NCI-H524 treated with DMSO at 0.1 percent for 48 hours (cell line): ENCODE results near the gene SOCS3.

ENCODE experiments used
- DNase-seq: peaks from one replicate; lab custom pipeline; 2025; lab: John Stamatoyannopoulos, UW

The SOCS3 gene

DNA sequence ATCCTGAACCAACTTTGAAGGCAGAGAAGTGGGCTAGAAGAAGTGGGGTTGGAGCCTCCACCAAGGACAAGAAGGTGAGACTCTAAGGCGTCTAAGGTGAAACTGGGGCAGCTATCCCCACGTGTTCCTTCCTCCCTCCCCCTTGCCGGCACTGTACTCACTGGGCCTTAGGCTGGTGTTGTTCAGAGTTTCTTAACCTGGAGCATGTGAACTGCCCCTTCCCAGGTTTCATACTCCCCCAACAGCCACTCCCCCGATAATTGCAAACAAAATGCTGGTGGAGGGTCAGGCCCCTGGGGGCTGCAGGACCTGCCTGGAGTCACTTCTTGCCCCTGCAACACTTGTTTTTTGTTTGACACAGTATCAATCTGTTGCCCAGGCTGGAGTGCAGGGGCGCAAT, 7.3 kb upstream of the SOCS3 start:
- no peak for DNase-seq

DNA sequence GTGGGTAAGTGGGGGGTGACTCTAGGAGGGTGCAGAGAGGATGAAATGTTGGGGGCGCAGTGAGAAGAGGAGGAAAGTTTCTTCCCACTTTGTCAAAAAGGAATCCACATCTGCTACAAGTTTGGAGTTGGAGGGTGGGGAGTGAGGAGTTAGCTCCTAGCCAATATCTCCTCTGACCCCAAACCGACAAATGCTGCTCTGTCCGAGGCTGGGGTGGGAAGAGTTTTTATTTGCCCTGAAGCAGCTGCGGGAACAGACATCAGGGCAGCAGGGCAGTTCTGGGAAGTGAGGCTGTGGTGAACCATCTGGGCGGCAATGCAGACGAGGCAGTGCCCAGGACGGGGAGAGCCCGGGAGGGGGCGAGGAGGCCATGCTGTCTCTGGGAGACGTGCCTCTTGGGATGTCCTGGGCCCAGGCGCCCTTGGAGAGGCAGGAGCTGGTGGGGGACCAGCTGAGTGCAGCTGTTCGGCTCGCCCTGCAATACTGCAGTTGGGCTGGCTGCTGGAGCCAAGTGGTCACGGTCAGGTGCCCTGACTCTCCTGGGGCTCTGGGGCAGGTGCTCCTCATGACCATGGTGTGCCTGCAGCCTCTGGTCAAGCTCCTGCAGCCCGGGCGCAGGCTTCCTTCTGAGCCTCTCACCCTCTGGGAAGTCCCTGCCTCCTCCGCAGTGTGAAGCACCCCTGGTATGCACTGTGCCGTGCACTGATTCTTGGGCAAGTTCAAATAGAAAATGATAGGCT, 6.4 kb upstream of the SOCS3 start:
- no peak for DNase-seq

DNA sequence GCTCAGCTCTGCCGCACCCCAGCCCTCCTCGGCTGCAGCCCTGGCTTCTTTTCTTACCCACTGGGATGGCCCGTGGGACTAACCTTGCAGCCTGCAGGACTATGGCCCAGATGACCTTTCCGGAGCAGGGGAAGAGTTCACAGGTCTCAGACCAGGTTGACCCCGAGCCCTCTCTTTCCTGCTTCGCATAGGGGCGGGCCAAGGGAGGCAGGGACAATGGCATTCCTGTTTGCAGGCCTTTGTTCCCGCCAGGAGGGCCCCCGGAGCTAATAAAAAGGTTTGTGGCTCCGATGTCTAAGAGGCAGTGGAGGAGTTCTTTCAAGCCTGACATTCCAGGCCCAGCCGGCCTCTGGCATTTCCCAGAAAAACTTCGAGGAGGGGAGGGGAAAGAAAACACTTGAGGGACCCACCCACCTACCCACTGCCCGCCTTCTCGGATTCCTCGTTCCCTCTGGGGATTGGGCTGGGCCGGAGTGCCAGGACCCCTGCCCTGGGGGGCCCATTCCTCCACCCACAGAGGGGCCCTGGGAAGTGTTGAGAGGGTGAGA, 5.8 kb upstream of the SOCS3 start:
- no peak for DNase-seq

DNA sequence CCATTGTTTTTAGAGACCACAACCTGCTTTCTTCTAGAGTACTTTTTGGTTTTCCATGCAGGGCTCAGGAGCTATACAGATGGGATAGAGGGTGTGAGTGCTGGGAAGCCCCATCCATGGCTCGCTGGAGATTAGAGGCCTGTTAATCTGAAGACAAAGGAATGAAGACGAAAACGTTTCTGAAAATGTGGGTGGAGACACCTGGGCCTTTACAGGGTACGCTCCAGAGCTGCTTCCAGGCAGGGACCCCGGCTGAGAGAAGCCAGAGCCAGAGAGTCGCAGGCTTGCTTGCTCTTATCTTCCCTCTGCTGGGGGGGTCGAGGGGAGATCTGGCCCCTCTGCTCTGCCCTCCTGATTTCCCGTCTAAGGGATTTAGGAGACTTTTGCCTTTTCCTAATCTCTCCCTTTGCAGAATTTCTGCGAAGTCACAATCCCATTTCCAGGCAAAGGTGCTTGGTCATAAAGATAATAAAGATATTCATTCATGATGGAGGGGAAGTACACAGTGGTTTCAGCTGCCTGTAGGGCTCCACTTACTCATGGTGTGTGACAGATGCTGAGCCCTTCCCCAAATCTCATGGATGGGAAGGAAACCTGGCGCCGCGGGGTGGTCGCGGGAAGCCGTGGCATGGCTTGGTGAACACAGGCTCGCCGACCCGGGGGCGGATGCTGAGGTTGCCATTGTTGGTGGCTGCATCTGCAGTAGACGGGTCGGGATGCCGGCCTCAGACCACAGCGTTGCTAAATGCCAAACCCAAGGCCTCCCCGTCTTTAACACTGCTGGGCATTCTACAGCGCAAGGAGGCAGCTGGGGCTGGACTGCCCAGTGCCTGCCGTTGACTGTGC, 4.8 kb upstream of the SOCS3 start:
- peak; percentile 41 for DNase-seq

DNA sequence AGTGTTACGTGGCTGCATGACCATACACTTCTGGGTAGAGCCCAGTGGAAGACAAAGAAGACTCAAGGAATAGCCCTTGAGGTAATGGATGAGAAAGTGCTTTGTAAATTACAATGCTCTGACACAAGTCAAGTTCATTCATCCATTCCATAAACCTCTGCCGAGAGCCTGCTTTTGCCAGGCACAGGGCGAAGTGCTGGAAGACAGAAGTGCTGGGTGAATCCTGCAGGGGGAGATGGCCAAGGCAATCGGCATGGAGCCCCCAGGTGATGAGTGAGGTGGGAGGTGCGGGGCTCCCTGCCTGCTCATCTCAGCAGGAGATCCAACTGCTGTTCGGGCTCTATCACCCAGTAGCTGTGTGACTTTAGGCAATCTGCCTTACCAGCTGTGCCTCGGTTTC, 2.8 kb upstream of the SOCS3 start:
- no peak for DNase-seq

DNA sequence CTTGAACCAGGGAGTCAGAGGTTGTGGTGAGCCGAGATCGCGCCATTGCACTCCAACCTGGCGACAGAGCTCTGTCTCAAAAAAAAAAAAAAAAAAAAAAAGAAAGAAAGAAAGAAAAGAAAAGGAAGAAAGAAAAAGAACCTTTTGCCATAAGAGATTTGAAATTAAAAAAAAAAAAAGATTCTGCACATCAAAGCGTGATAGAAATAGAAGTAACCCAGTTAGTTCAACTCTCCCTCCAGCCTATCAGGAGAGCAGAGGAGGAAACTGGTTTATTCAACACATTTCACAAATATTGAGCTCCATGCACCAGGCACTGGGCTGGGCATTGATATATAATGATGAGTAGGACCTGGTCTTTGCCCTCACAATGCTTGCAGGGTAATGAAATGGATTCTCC, 2.4 kb upstream of the SOCS3 start:
- DNase-seq: no peak

DNA sequence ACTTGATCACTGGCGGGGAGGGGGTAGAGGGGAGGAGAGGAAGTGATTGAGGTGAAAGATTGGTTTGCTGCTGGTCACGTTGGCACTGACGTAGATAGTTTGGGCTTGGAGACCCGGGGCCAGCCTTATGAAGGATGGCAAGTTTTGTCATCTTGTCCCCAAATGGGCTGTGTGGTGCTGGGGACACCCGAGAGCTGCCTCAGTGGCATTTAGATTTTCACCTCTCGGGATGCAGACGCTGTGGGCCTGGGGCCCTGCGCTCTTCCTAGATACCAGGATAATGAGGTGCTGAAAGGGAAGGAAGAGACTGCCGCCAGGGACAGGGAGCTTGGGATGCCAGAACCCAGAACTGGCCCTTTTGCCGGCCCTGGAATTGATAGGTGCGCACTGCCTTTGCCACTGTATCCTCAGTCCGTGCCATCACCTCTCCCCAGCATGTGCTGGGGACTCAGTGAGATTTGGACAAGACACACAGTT, 1.4 kb upstream of the SOCS3 start:
- DNase-seq: no peak

DNA sequence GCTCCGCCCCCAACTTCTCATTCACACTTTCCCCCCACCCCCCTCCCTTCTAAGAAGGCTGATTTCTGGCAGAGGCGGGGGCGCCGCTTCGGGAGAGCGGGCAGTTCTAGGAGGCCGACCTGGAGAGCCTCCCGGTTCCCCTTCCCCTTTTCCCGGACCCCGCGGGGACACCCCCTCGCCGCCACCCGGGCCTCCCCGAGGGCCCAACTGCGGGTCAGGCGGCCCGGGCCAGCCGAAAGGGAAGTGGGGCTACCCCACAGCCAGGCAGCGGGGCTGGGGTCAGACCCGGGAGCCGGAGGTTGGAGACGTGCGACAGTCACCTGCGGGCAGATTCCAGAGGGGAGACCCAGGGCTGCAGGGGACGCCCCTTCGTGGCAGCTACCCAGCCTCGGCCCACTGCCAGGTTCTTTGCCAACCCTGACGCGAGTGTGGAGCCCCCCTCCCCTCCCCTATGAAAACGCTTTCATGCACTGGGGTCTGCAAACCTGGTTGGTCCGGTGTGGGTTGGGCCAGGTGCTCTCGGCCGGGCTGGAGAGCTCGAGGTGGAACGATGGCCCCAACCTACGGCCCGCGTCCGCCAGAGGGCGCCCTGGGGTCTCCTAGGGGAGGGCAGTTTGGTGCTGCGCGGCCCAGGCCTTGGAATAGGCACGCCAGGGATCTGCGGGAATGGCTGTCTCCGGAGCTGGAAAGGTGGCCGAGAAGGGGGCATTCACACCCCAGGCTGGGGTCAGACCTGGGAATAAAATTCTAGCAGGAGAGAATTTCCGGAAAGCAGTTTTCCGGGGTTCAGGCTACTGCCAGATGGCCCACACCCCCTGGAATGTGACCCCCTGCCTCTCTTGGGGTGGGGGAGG, 721 bp upstream of the SOCS3 start:
- peak; percentile 33 for DNase-seq

DNA sequence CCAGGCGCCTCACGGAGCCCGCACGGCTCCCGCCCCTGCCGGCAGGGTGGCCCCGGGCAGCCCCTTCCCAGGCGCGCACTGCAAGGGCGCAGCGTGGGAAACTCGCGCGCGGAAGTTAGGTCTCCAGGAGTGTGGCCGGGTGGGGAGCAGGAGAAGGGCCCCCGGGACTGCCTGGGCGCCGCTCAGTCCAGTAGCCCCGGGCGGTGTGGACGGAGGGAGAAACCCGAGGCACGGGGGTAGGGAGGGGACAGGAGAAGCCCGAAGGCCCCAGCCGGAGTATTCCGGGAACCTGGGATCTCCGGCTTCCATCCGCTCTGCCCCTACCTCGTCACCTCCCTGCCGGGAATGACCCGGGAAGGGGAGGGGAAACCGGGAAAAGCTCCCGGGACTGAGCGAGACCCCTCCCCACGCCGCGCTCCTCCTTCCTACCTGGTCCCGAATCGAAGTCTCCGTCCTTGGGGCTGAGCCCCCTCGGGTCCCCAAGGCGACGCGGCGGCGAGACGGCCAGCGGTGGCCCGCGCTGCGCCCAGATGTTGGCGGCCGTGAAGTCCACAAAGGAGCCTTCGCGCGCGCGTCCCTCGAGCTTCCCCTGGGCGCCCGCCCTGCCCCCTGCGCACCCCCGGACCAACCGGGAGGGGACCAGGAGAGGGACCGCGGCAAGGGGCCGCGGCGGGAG, 418 bp downstream of the SOCS3 start:
- DNase-seq: no peak

DNA sequence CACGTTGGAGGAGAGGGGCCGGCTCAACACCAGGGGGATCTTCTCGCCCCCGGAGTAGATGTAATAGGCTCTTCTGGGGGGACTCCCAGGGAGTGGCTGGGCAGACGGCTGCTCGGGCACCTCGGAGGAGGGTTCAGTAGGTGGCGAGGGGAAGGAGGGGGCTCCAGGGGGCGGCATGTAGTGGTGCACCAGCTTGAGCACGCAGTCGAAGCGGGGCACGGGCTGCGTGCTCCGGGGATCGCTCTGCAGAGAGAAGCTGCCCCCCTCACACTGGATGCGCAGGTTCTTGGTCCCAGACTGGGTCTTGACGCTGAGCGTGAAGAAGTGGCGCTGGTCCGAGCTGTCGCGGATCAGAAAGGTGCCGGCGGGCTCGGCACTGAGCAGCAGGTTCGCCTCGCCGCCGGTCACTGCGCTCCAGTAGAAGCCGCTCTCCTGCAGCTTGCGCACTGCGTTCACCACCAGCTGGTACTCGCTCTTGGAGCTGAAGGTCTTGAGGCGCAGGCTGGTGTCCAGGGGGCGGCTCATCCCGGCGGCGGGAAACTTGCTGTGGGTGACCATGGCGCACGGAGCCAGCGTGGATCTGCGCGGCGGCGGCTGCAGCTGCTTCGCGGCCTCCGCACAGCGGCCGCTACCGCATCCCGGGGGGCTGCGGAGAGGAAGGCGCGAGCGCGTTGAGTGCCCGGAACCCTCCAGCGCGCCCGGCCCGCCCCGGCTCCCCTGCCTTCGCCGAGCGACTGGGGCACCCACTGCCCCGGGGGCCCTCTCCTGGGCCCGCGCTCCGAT, 1.1 kb downstream of the SOCS3 start:
- DNase-seq: peak; percentile 20

DNA sequence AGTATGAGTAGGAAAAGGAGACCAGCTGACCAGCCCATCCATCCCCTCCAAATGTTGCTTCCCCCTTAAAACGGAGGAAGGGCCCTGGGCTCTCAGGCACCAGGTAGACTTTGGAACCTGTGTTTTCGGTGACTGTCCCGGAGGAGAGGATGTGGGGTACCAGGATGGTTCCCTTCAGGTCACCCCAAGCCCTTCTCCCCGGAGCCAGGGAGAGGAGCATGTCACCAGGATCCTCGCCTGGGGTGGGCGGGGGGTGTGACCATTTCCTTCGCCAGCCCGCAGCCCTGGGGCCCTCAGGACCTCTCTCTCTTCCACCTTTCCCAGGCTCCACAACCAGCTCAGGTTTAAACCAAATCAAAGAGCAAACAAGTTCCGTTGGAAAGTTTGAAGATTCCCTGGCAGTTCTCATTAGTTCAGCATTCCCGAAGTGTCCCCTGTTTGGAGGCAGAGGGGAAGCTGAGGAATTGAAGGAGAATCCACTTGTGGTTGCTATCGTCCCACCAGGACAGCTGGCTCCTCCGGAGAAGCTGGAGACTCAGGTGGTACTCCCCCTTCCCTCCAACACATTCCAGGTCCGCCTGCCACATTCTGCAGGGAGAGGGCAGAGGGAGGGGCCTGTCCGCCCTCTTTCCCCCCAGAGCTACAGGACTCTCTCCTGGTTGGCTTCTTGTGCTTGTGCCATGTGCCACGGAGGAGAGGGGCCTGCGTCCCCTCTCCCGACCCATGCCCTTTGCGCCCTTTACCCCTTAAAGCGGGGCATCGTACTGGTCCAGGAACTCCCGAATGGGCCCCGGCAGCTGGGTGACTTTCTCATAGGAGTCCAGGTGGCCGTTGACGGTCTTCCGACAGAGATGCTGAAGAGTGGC, 2.0 kb downstream of the SOCS3 start:
- no peak for DNase-seq

DNA sequence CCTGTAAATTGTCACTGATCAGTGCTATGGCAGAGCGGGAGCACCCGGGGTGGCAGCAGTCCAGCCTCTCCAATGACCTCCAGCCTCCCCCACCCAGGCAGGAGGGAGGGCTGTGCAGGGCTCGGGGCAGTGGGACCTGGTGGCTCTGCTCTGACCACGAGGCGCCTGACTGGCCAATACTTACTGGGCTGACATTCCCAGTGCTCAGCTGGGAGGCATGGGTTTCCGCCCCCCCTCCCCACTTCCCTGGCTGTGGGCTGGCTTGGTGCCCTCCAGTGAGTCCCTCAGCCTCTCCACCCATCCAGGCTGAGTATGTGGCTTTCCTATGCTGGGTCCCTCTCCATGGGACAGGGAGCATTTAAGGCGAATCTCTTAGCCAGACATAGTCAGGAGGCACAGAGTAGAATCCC, 2.7 kb downstream of the SOCS3 start:
- no peak for DNase-seq

DNA sequence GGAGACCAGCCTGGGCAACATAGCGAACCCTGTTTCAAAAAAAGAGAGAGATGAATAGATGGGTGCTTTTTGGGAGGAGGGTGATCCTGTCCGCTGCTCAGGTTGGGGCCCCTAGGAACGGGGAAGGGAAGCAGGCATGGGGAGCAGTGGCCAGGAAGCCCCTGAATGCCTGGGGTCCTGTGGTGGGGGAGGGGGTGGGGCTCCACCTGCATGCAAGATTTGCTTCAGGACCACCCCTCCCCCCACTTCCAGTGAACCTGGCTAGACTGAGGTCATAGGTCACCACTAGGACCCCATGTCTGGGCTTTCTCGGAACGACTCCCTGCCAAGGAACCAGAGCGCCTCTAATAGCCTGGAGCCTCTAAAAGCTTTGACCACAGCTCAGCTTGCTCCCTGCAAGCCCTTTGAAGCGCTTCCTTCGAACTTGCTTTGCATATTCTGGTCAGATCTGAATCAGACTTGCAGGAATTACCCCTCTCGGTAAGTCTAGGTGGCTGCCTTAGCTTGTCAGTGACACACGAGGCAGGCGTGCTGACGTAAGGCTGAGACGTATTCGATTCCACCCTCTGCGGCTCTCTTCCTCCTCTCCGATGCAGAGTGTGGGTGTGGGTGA, 3.7 kb downstream of the SOCS3 start:
- DNase-seq: no peak

DNA sequence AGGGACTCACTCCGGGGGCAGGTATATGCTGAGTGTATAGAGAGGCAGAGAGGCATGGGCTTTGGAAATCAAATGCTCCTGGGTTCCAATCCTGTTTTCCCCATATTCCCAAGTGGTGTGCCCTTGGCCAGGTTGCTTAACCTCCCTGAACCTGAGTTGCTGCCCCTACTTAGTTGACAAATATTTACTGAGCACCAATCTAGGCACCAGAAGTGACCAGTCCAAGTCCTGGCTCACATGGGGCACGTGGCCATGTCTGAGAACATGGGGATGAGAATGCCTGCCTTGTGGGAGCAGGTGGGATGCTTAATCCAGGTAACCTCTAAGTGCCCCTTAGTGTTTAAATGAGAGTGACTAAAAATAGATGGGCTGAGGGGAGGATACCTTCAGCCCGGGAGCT, 4.2 kb downstream of the SOCS3 start:
- no peak for DNase-seq

DNA sequence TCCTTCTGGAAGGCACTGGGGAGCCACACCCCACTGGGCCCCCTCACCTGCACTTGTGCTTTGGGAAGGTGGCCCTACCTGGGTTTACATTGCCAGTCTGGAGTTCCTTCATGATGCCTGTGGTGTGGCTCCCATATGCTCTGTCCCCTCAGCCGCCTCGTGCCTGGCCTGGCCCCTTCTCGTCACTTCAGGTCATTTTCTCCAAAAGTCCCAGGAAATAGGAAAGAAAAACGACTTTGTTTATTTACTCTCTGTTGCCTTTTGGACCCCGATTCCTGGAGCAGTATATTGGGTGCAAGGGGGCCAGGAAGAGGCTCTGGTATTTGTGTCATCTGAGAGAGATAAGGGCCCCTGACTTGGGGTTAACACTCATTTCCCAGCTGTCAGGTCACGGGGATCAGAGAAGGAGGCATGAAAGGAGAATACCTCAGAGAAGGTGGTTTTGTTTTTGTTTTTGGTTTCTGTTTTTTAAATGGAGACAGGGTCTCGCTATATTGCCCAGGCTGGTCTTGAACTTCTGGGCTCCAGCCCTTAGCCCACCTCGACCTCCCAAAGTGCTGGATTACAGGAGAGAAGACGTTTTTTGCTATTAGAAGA, 4.7 kb downstream of the SOCS3 start:
- DNase-seq: no peak

DNA sequence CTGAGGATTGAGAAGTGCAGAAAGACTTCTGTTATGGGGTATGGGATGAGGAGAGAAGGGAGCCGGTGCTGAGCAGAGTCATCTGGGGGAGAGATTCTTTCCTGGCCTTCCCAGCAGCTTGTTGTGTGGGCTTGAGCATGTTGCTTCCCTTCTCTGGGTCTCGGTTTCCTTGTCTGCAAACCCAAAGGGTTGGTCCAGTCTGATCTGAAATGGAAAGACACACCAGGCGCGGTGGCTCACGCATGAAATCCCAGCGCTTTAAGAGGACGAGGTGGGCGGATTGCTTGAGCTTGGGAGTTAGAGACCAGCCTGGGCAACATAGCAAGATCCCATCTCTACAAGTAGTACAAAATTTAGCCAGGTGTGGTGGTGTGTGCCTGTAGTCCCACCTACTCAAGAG, 6.0 kb downstream of the SOCS3 start:
- DNase-seq: no peak

DNA sequence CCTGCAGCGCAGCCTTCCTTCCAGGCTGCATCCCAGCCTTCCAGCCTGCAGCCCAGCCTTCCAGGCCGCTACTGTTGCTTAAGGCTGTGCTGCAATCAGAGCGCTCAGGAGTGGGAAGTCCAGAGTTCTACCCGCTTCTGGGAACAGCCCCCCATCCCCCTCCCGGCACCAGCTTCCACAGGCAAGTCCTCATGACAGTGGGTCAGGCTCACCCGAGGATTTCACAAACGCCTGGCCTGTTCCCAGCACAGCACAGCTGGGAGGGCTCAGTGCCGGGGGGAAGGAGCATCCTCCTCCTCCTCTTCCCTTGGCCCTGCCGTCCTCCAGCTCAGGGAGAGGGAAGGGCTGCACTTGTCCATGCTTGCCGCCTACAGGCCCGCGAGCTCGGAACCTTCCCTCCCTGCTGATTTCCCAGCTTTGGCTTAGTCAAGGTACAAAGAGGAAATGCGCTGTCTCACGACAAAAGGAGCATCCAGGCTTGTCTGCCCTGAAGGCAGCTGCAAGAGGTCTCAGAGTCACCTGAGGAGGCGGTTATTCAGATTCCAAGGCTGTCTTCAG, 8.3 kb downstream of the SOCS3 start:
- DNase-seq: no peak

DNA sequence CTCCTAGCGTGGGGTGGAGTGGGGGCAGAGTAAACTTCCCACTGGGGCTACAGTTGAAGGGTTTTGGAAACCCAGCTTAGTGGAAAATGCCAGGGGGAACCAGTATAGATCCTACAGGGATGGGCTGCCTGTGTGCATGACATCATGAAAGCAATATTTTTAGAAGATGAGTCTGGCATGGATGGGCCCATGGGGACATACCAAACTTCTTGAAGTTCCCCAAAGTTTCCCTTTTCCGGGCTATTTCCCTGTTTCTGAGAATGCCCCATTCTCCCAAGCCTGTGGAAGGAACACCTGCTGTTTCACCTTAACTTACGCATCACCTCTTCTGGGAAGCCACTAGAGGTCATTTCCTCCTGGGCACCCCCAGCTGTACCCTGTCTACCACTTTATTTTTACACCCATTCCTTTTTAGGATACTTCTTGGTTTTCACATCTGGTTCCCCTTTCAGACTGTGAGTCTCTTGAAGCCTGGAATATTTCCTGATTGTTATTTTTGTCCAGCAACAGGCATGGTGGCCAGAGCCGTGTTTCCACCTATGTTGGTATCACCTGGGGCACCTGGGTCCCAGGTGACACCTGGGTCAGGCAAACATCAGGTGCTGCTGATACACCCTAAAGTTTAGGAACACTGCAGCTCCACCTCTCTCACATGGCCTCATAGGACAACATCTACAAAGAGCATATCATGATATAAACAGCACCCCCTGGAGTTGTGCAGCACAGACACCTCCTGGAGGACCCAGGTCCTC, 9.8 kb downstream of the SOCS3 start:
- DNase-seq: no peak
